Measurements from ENCODE around the gene PPP4R4. TPM values are rescaled to one million over a fixed set of nuclear protein-coding genes. Genes with fewer than 3 reads are reported as not detected.
A peak's percentile ranks its signal among the peaks of the same experiment; 100 is the strongest.

Gene PPP4R4
- total RNA-seq, 1 donor from 2014 or later, result 0.18 TPM

DNA sequence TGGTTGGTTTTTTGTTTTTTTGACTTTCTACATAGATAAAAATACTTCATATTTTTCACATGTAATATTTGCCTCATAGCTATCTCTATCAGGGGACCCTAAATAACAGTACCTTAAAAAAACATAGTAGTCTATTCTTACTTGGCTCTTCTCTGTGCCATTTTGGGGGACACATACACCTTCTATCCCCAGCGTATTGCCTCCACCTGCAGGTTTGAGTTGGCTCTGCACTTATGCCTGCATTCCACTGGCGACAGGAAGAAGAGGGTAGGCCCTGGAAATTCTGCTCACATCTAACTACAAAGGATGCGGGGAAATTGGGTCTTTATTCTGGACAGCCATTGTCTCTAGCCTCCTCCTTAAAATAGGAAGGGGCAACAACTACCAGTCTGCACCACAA, 30.9 kb upstream of the PPP4R4 start:
- TF ChIP-seq, protein P1, sequence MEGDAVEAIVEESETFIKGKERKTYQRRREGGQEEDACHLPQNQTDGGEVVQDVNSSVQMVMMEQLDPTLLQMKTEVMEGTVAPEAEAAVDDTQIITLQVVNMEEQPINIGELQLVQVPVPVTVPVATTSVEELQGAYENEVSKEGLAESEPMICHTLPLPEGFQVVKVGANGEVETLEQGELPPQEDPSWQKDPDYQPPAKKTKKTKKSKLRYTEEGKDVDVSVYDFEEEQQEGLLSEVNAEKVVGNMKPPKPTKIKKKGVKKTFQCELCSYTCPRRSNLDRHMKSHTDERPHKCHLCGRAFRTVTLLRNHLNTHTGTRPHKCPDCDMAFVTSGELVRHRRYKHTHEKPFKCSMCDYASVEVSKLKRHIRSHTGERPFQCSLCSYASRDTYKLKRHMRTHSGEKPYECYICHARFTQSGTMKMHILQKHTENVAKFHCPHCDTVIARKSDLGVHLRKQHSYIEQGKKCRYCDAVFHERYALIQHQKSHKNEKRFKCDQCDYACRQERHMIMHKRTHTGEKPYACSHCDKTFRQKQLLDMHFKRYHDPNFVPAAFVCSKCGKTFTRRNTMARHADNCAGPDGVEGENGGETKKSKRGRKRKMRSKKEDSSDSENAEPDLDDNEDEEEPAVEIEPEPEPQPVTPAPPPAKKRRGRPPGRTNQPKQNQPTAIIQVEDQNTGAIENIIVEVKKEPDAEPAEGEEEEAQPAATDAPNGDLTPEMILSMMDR (IDR thresholded peaks at IDR 0.05; ENCODE audit: unreplicated experiment), result peak; percentile 48
- Mint-ChIP-seq H3K27ac (ENCODE audit: unreplicated experiment) (no peak overlapping the region), H3K4me1 (ENCODE audit: unreplicated experiment) (peaks cover 9% of the 10 kb centered on the region), H3K27me3 (ENCODE audit: unreplicated experiment) (peaks cover 4% of the 10 kb centered on the region), H3K36me3 (ENCODE audit: low read depth, unreplicated experiment) (no peaks in the 10 kb centered on the region), H3K4me3 (ENCODE audit: unreplicated experiment) (no peak overlapping the region), H3K9me3 (ENCODE audit: unreplicated experiment) (no peaks in the 10 kb centered on the region)
- DNase-seq (ENCODE audit: low spot score), result peak; percentile 45

DNA sequence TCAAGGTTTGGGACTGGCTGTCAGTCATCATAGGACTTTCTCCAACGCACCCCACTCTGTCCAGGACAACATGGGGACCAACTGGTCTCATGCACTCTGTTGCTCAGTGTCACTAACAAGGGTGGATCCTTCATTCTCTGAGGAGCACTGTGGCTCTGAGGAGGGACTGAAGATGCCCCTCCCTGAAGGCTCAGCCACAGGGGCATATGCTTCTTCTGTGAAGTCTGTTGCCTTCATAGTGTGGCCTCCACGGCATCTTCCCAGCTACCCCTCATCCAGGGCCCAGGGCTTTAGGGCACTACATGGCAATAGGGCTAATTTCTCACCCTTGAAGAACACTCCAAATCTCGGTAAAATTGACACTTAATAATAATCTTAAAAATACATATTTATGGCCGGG, 30.4 kb upstream of the PPP4R4 start:
- Mint-ChIP-seq H3K36me3 (ENCODE audit: low read depth, unreplicated experiment) (no peaks in the 10 kb centered on the region), H3K4me1 (ENCODE audit: unreplicated experiment) (peaks cover 9% of the 10 kb centered on the region)

DNA sequence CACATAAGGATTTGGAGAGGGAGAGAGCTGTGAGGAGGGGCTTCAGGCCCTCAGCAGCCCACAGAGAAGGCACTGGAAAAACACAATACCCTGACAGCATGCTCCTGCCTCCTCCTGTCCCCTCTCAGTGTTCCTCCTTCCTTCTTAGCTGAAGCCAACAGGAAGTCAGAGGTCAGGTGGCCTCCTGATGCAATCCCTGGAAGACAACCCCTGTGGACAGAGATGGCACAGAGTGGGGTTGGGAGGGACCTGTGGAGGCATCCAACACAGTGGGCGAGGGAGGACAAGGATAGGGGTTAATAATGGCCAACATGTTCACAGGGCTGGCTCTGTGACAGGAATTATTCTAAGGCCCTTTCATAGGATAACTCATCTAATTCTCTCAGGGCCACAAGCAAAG, 29.4 kb upstream of the PPP4R4 start:
- Mint-ChIP-seq H3K4me3 (ENCODE audit: unreplicated experiment) (no peak overlapping the region), H3K4me1 (ENCODE audit: unreplicated experiment) (peaks cover 9% of the 10 kb centered on the region), H3K9me3 (ENCODE audit: unreplicated experiment) (no peaks in the 10 kb centered on the region), H3K27me3 (ENCODE audit: unreplicated experiment) (peaks cover 4% of the 10 kb centered on the region), H3K36me3 (ENCODE audit: low read depth, unreplicated experiment) (no peaks in the 10 kb centered on the region), H3K27ac (ENCODE audit: unreplicated experiment) (no peak overlapping the region)
- no peak for DNase-seq (ENCODE audit: low spot score)
- TF ChIP-seq, protein P1 (IDR thresholded peaks at IDR 0.05; ENCODE audit: unreplicated experiment), result no peak

More for the DNA sequence above, 30.4 kb upstream of the PPP4R4 start:
- Mint-ChIP-seq H3K27ac (ENCODE audit: unreplicated experiment) (no peak overlapping the region), H3K9me3 (ENCODE audit: unreplicated experiment) (no peaks in the 10 kb centered on the region), H3K27me3 (ENCODE audit: unreplicated experiment) (peaks cover 4% of the 10 kb centered on the region), H3K4me3 (ENCODE audit: unreplicated experiment) (no peak overlapping the region)
- TF ChIP-seq, protein P1 (IDR thresholded peaks at IDR 0.05; ENCODE audit: unreplicated experiment), result no peak
- no peak for DNase-seq (ENCODE audit: low spot score)

DNA sequence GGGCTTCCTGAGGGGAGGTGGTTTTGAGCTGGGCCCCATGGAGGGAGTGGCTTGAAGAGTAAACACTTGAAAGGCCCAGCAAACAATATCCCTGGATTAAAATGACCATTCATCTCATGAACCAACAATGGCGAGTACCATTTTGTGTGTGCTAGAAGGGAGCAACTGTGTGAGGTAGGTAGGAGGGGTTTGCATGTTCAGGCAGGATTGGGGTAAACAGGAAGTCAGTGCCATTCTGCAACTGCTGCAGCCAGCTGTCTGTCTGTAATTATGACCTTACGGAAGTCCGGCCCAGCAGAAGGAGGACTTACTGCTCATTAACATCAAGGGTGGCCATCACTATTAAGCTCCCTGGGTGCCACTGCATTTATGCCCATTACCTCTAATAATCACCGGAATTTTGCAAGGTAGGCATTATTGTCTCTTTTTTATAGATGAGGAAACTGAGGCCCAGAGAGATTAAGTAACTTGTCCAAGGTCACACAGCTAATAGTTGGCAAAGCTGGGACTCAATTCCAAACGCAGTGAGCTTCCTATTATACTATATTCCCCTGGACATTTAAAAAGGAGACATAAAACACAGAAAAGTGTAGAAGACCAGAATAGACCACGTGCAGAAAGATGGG, 28.1 kb upstream of the PPP4R4 start:
- DNase-seq (ENCODE audit: low spot score), result no peak
- Mint-ChIP-seq H3K27ac (ENCODE audit: unreplicated experiment) (no peak overlapping the region), H3K36me3 (ENCODE audit: low read depth, unreplicated experiment) (no peaks in the 10 kb centered on the region), H3K4me3 (ENCODE audit: unreplicated experiment) (no peak overlapping the region), H3K4me1 (ENCODE audit: unreplicated experiment) (peaks cover 9% of the 10 kb centered on the region), H3K9me3 (ENCODE audit: unreplicated experiment) (no peaks in the 10 kb centered on the region), H3K27me3 (ENCODE audit: unreplicated experiment) (peaks cover 4% of the 10 kb centered on the region)
- TF ChIP-seq, protein P1 (IDR thresholded peaks at IDR 0.05; ENCODE audit: unreplicated experiment), result no peak

DNA sequence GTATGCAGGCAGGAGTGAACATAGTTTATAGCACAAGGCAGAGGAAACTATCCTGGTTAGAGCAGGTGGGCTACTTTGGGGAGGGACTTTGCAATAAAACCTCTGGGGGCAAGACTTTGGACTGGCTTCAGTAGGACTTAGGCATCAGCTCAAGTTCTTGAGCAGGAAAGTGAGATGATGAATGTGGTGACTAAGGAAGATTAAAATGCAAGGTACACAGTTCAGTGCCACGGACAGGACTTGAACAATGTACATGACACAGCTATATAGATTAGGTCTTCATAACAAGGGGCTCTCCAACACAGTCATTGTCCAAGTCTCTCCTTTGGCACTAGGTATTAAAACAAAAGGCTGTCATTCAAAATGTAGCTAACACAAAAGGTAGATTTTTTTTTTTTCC, 21.4 kb upstream of the PPP4R4 start:
- H3K9me3 Mint-ChIP-seq (ENCODE audit: unreplicated experiment), result peaks cover 6% of the 10 kb centered on the region
- H3K36me3 Mint-ChIP-seq (ENCODE audit: low read depth, unreplicated experiment), result no peaks in the 10 kb centered on the region
- DNase-seq (ENCODE audit: low spot score), result no peak
- TF ChIP-seq, protein P1 (IDR thresholded peaks at IDR 0.05; ENCODE audit: unreplicated experiment), result no peak
- no peak overlapping the region for H3K4me3 Mint-ChIP-seq (ENCODE audit: unreplicated experiment)
- H3K4me1 Mint-ChIP-seq (ENCODE audit: unreplicated experiment), result no peaks in the 10 kb centered on the region
- no peak overlapping the region for H3K27ac Mint-ChIP-seq (ENCODE audit: unreplicated experiment)
- no peaks in the 10 kb centered on the region for H3K27me3 Mint-ChIP-seq (ENCODE audit: unreplicated experiment)
